Inflammatory macrophage (primary cell): ENCODE results near the gene PDC.
A peak's percentile ranks its signal among the peaks of the same experiment; 100 is the strongest.

Experiments
- DNase-seq, 2 donors: peaks; one replicate each; pipeline ENCODE4 v3.0.0-alpha.2; 2020 to 2022
- total RNA-seq, 18 experiments: gene quantifications; one replicate each; lab custom pipeline; 2026; ENCODE audit warnings: mixed read lengths in 6 of 18, inconsistent platforms in 2 of 18; lab: John Stamatoyannopoulos, UW

The PDC gene
- 0 to 0.06 (median 0) reads per million in 18 experiments for total RNA-seq

DNA sequence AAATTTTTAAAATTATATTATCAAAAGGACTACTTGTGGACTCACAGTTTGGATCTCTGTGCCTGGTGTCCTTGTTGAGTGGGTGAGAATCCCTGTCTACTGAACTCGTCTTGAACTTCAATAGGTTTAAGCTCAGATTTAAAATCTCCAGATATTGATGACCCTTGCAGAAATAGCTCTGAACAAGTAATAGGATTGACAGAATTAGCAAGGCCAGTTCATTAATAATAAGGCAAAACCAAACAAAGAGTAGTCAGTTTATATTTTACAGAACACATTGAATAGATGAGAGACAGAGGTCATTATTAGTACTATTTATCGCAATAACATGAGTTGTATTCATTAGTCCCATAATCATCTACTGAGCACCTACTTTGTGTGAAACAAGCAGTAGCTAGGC is at the start of gene PDC:
Gene PDC (minus strand): TSS at position 101 of the 400 bp plus-strand sequence. CDS start 11,655 bp downstream, outside the sequence.
- no peak for DNase-seq

DNA sequence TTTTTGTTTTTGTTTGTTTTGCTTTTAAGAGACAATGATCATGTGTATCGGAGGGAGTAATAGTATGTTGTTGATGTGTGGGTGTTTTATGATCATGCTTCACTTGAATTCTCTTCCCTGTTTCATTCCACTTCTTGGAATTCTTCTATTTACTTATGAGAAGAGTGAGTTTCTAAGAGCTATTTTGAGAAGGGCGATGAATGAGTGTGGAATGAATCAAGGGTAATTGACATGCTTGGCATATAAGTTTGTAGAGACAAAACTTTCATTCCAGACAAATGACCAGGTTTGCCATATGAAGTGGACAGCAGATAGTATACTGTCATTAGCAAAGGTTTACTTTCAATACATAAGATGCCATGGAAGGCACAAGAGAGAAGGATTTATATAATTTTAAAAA is 42.3 kb upstream of the PDC start:
- DNase-seq, result no peak

DNA sequence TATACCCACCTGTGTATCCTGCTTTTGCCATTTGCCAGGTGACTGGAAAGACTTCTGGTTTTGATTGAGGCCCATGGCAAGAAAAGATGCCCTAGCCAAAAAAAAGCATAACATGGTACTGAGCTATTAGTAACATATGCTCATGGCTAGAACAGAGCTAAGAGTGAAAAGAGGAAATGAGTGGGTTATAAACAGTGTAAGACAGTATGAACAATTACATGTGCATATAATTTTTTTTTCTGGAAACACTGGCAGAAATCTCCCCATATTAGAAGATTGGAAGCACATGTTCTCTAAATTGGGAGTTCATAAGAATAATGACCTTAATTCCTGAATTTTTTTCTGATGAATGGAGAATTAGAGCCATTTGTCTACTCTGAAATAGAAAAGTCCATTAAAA is 41.2 kb upstream of the PDC start:
- no peak for DNase-seq

DNA sequence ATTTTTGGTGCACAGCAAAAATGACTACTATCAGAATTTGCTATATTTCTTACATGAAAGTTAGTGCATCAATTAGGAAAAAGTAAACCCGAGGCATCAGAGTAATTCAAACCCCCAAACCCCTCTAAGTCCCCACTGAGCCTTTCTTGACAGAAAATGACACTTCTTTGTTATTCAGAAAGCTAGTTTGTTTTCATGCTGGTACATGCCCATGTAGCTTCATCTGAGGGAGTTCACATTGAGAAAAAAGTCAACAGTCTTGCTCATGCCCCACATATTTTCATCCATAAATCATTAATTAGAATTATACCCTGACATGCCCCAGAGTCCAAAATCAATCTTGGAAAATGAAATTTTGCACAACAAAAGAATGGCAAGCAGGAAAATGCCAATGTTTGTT is 39.9 kb upstream of the PDC start:
- DNase-seq, result no peak

DNA sequence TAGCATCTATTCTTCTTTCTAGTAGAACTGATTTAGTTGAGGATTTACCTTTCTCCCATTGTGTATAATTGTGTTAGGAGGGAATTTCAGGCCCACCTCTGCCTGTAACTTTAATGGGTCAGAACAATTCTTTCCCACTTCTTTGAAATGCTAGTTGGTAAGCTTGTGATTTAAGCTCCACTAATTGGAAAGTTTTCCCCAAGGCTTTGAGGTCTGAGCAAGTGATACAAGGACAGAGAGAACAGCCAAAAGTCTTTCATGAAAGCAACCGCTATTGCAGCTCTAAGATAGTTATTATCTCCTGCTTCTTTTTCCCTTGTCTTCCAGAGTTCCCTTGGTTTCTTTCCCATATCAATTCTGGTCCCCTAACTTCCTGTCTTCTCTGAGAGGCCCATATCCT is 38.7 kb upstream of the PDC start:
- no peak for DNase-seq

DNA sequence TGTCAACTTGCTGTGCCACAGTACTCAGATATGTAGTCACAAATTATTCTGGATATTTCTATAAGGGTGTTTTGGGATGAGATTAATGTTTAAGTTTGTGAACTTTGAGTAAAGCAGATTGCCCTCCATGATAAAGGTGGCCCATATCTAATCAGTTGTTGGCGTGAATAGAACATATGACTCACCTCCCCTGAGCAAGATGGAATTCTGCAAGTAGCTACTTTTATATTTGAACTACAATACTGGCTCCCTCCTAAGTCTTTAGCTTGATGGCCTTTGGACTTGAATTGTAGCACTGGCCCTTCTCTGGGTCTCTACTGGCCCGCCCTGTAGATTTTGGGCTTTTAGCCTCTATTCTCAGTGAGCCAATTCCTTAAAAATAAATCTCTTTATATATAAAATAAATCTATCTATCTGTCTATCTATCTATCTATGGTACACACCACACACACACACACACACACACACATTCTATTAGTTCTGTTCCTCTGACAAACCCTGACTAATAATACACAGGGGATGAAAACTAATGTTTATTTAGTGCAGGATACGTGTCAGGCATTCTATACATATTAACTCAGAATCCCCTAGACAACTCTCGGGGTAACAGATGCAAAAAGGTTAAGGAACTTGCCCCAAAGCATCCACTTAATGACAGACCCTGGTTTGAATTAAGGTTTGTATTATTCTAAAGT is 37.9 kb upstream of the PDC start:
- no peak for DNase-seq

DNA sequence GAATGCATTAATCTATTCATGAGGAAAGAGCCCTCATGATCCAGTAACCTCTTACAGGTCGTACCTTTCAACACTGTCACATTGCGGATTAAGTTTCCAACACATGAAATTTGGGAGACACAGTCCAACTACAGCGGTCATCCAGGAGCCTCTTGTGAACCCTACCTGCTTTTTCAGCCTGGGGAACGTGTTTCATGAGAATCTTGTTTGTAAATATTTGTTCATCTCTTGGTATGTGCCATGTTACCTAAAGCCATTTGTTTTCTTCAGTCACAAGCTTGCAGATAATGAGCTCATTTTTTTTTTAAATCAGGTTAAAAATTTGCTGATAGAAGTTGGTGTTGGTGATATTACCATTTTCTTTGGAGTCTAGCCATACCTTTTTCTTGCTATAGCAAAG is 37.2 kb upstream of the PDC start:
- no peak for DNase-seq

DNA sequence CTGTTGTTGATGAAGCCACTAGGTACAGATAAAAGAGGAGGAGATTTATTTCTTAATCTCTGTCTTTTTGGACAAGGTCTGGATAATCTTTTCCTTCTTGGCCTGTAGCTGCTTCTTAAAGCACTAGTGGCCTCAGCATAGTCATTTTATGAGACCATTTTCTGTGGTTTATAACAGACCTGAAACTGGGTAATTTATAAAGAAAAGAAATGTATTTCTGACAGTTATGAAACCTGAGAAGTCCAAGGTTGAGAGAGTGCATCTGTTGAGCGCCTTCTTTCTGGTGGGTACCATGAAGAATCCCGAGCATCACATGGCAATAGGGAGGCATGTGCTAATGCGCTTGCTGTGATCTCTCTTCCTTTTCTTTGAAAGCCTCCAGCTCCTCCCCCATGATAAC is 36.7 kb upstream of the PDC start:
- DNase-seq, result no peak

DNA sequence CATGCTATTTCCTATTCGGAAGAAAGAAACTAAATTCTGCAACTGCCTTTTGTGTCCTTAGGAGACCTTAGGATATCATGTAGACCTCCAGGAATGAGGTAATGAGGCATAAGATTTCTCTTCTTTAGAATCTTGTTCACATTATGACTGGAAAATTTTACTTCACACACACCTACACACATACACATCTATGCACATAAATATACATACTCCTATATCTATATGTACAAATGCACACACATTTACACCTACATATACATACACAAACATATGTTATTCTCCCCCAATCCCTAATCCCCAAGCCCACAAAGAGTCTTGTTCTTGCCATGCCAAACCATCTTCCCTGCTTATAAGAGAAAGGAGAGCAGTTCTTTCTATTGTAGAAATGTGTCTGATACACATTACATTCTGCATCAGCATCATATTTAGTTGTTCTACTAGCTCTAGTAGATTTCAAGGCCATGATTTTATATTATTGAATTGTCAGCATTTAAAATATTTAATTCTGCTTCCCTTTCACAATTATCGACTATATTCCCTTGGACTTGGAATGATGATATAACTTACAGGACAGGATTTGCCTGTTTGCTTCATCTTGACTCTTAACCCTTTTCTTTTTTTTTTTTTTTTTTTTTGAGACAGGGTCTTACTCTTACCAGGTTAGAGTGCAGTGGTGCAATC is 35.4 kb upstream of the PDC start:
- no peak for DNase-seq

DNA sequence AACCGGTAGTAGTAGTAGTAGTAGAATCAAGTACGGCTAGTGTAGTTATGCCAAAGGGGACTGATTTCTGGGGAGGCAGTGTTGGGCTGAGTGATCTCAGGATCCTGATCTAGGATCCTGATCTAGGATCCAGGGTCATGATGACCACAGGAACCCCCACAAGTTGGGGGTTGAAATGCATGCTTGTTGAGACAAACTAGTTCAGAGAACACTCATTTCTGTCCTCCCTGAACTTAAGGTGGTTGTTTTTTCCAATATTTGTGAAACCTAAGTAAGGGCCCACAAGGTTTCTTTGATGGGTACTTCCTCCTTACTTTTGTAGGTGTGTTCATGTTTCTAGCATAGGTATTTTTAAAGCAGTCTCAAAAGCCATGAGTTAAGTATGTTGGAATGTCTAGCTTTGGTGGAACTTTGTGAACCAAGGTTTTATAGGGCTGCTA is 33.9 kb upstream of the PDC start:
- no peak for DNase-seq

DNA sequence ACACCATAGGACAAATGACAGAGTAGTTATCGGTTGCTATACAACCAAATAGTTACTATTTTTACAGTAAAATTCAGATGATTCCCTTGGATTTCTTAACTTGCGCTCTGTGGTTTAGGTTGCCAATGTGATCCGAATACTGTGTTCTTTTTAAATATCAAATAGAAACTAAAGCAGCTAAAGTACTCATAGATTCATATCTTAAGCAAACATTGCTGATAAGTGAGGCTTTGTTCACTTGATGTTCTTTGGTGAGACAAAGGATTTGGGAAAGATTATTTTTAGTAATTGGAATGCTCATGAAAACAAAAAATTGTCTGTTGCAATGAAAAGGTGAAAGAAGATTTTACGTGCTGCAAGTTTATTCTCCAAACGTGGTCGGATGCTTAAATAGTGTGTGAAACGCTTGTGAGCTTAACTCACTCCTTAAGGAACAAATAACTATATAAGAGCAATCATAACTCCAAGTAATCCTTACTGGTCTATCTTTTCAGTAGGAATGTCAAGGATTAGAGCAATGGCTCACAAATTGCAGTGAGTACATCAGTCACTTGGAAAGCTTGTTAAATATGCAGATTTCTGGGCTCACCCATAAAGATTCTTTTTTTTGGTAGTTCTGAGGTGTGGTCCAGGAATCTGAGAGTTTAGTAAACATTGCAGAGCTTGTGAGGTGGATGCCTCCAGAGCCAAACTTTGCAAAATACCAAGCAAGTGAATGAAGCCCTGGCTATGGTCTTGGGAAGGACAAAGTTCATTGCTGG is 31.8 kb upstream of the PDC start:
- no peak for DNase-seq

DNA sequence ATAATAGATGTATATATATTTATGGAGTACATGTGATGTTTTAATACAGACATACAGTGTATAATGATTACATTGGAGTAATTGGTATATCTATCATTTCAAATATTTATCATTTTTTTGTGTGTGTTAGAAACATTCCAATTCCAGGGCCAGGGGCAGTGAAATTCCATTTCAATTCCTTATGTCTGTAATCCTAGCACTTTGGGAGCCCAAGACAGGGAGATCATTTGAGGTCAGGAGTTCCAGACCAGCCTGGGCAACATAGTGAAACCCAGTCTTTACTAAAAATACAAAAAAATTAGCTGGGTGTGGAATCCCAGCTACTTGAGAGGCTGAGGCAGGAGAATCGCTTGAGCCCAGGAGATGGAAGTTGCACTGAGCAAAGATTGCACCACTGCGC is 30.4 kb upstream of the PDC start:
- DNase-seq, result no peak

DNA sequence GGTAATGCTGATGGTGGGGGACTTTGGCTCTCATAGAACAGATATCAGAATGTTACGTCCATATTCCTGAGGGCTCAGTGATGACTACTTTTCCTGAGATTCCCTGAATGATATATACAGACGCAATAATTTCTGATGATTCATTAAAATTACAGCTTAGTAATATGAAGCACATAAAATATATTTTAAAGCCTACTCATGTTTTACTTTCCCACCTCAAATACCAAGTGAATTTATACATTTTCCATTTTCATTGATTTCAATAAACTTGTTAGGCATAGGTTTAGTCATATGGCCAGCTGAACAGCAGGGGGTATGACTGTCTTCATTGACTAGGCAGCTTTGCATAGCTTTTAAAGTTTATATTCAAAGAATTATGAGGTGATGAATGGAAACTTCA is 26.2 kb upstream of the PDC start:
- no peak for DNase-seq

DNA sequence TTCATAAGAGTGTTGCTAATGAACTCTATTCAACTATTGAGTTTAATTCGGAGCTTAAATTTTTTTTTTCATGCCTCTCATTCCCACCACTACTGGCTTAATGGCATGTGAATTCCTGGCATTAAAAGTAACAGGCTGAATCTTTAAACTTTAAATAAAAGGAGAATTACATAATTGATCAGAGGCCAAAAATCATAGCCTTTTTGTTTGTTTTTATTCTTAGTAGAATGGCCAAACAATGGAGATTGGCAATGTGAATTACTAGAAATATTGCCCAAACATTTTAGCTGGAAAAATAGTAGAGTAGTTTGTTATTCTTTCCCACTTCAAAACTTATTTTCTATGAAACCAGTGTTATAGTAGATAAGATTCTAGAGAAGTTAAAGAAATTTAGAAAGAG is 25.1 kb upstream of the PDC start:
- no peak for DNase-seq

DNA sequence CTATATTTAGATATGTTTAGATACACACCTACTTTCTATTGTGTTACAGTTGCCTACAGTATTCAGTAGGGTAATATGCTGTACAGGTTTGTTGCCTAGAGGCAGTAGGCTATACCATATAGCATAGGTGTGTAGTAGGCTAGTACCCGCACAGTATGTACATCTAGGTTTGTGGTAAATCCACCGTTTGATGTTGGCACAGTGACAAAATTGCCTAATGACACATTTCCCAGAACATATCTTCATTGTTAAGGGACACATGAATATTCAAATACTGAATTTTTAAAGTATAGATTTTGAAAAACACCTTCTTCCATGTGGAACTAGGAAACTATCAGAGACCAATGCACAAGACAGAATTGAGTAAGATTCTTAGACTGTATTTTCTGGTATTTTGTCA is 22.6 kb upstream of the PDC start:
- DNase-seq, result no peak

DNA sequence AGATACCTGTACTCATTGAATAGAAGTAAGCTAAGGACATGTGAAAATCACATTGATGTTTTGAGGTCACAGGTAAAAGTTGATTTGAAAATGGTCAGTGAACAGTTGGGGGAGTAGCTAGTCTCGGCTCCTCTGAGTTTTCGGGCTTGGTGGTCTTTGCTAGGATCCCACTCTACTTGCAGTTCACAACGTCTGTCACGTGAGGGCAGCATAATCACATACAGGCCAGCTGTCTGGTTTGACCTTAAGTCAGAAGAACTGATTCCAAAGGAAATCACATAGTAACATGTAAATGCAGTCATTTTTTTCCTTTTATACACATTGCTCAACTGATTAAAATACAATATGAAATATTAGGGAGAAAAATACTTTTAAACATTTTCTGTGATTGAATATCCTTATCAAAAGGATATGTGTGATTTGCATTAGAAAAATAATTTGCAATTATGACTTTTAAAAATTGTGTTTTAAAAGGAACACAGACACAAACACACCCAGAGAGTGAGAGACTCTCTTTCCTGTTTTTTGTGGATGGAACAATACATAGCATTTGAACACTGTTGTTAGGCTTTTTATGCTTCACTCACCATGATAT is 21.8 kb upstream of the PDC start:
- DNase-seq, result peak; percentile 56 to 59

DNA sequence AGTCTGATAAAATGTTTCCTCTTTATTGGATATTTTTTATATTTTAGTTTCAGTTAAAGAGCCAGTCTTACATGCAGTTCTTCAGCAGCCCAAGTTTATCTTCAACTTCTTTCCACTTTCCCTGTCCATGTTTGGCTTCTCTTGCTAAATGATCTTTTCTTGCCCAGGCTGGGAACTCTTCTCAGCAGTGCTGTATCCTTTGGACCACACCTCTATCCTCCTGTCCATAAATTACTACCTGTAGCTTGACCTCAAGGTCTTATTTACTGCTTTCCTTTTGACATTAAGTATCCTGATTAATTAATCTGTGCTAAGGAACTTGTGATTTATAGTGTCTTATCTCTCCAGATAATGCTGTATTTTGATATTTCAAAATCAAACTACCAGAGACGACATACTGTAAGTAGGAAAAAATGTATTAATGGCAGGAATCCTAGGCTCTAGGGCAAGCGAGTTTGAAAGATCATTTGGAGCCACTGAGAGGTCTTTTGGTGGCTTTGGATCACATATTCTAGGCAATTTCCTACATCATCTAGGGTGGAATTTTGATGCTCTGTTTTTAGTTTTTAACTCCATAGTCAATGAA is 20.5 kb upstream of the PDC start:
- no peak for DNase-seq

DNA sequence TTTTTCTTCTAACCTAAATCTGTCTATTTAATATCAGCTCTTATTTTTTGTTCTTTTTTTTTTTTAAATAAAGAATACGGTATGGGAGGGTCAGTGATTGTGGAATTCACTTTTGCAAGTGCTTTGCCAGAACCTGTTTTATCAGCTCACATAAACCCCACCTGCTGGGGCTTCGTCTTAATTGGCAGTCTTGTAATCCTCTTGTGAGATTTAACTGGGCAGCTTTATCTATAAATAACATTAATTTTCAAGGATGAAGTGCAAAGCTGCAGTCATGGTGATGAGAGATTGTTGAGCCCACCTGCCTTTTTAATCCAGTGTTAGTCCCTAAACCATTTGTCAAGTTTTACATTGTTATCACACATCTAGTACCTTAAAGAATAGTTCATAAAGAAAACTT is 18.2 kb upstream of the PDC start:
- DNase-seq, result no peak

DNA sequence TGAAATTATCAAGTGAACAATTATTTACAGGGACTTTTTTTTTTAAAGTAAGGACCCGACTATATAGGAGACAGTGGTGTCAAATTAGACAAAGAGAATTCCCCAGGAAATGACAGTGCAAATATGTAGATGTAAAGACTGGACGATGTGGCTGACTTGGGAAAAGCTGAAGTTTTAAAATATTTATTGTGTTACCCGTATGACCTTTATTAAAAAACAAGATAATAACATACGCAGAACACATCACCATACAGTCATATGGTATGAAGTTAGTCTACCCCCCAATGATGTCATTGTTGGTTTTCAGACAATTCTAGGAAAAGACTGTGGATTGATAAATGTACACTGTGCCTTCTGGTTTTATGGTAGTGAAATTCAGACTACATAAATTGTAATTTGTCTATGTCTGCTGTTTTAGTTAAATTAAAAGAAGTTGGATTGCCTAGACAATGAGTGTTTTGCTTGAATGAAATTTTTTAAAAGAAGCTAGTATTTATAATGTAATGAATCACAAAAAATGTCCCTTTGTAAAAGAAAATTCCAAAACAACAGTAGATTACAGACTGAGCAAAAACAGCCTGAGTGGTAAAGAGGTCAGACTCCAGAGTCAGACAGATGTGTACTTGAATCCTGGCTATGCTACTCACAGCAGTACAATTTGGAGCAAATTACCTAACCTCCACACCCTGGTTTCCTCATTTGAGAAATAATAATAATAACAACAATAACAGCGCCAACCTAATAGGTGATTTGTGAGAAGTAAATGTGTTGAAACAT is 15.5 kb upstream of the PDC start:
- no peak for DNase-seq

DNA sequence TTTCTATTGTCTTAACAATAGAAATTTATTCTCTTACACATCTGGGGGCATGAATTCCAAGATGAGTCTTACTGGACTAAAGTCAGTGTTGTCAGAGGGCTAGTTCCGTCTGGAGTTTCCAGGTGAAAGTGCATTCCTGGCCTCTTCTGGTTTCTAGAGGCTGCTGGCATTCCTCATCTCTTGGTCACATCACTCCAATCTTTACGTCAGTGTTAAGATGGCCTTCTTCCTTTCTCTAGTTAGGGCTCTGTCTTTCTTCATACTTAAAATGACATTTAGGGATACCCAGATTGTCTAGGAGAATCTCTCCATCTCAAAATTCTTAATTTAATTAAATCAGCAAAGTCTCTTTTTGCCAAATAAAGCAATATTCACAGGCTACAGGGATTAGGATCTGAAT is 13.3 kb upstream of the PDC start:
- no peak for DNase-seq

DNA sequence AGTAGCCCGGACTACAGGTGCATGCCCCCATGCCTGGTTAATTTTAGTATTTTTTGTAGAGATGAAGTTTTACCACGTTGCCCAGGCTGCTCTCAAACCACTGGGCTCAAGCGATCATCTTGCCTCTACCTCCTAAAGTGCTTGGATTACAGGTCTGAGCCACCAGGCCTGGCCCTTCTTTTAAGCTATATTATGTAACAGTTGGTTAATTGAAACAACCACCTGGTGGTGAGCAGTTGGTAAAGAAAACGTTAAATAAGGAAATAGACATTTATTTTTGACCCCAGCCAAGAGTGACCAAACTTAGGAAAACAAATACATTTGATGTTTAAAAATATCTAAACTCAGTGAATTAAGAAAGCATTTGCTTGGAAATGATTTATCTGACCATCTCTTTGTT is 12.1 kb upstream of the PDC start:
- no peak for DNase-seq

DNA sequence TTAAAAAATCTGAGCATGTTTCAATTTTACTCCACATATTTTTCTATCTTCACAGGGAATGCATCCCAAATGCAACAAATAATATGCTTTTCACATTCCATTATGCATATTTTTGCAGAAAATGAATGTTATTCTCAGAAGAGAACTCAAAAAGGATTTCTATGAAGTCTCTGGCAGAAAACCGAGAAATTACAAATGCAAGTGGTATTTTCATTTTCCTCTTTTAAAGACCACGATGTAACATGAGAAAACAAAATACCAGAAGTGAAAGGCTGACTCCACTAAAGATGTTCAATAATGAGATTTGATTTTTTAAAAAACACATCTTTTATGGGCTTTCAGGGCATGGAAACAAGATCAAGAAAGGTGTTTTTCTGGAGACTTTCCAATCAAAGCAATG is 5.0 kb upstream of the PDC start:
- DNase-seq, result no peak
